HepG2 (cell line): Measurements from ENCODE around the gene NEURL1. TPM values are rescaled to one million over a fixed set of nuclear protein-coding genes. Genes with fewer than 3 reads are reported as not detected.

Experiments used
- ATAC-seq: fragments of 200-7000 bp; cut with Tn5 transposase; 3 replicates; pipeline ENCODE4 v1.9.1; 2020; ENCODE audit warnings: mild to moderate bottlenecking, moderate library complexity
- BruUV-seq: library from RNA; stranded (reverse); fragments of 400-500 nt; replicated peaks from 2 replicates; lab custom pipeline; 2021; lab: Mats Ljungman, UMichigan
- CTCF ChIA-PET: fragments of 300-600 bp; formaldehyde crosslinking; extraction: SDS; loops from one replicate; lab custom pipeline; 2021; ENCODE audit warnings: low total read pairs, inconsistent platforms, low intra/inter-chr PET ratio; lab: Yijun Ruan, JAX
- POLR2A ChIA-PET: fragments of 350-600 bp; sonication (Branson Sonifier 250); formaldehyde crosslinking; loops from one replicate; lab custom pipeline; 2020; ENCODE audit warnings: antibody characterized with exemption, inconsistent platforms; lab: Yijun Ruan, JAX
- DNase-seq: peaks from one replicate; pipeline ENCODE4 v3.0.0-alpha.2; 2015; ENCODE audit warnings: low spot score
- FAIRE-seq: peaks from 3 replicates; lab custom pipeline; 2011; peaks lifted over from hg19 to GRCh38; lab: Jason Lieb, UNC
- H2AFZ ChIP-seq: one replicate; pipeline ENCODE4 v1.6.1; 2011; ENCODE audit warnings: low read length, inconsistent platforms
- H3K27ac ChIP-seq: fragments of 300-600 bp; 3 replicates; pipeline ENCODE4 v1.8.0; 2011; ENCODE audit warnings: mixed run types, mild to moderate bottlenecking, mixed read lengths, low read length, inconsistent platforms; ENCODE audit not compliant: insufficient read depth; ENCODE audit errors: extremely low read length
- H3K27me3 ChIP-seq, 2 experiments: fragments of 200-600 bp in 1 of 2; 2 replicates in 1 of 2; 3 replicates in 1 of 2; pipeline versions ENCODE4 v1.6.0 to v1.8.0; 2011; ENCODE audit warnings: low read length in 2 of 2, mild to moderate bottlenecking in 2 of 2, moderate library complexity in 2 of 2, inconsistent platforms in 1 of 2; ENCODE audit not compliant: insufficient read depth in 2 of 2, control insufficient read depth in 1 of 2
- H3K36me3 ChIP-seq, 2 experiments: fragments of 200-600 bp in 1 of 2; replicated peaks in 1 of 2; 2 replicates in 1 of 2; 3 replicates in 1 of 2; pipeline versions ENCODE4 v1.5.1 to v1.8.0; 2011; ENCODE audit warnings: low read length in 2 of 2, inconsistent platforms in 1 of 2; ENCODE audit not compliant: insufficient read depth in 2 of 2, control insufficient read depth in 1 of 2
- H3K4me1 ChIP-seq: 2 replicates; pipeline ENCODE4 v1.5.1; 2012; ENCODE audit warnings: low read length, inconsistent platforms; ENCODE audit not compliant: insufficient read depth
- H3K4me2 ChIP-seq: 2 replicates; pipeline ENCODE4 v1.6.0; 2011; ENCODE audit warnings: low read depth, low read length, inconsistent platforms
- H3K4me3 ChIP-seq, 3 experiments: fragments of 200-600 bp in 1 of 3; sonication (generic), shearing (Covaris generic) in 1 of 3; replicated peaks in 1 of 3; 2 replicates each; pipeline ENCODE4 v1.5.1; 2011 to 2016; ENCODE audit warnings: low read length in 3 of 3, inconsistent platforms in 2 of 3, low read depth in 2 of 3, mild to moderate bottlenecking in 2 of 3, control low read depth in 1 of 3, mixed read lengths in 1 of 3; ENCODE audit not compliant: insufficient read depth in 1 of 3
- H3K79me2 ChIP-seq: one replicate; pipeline ENCODE4 v1.6.1; 2011; ENCODE audit warnings: low read length, inconsistent platforms; ENCODE audit not compliant: insufficient read depth
- H3K9ac ChIP-seq: 2 replicates; pipeline ENCODE4 v1.6.0; 2011; ENCODE audit warnings: mild to moderate bottlenecking, low read depth, low read length, inconsistent platforms; ENCODE audit not compliant: insufficient read depth
- H3K9me3 ChIP-seq: 2 replicates; pipeline ENCODE4 v1.5.1; 2012; ENCODE audit warnings: mild to moderate bottlenecking, low read length
- H4K20me1 ChIP-seq: 2 replicates; pipeline ENCODE4 v1.6.0; 2011; ENCODE audit warnings: inconsistent platforms, mild to moderate bottlenecking, low read length, moderate library complexity; ENCODE audit not compliant: insufficient read depth
- CTCF ChIP-seq: sonication (generic); formaldehyde crosslinking; IDR thresholded peaks from 2 replicates; pipeline ENCODE4 v1.5.0; 2020; ENCODE audit warnings: mild to moderate bottlenecking, missing genetic modification reagents, moderate library complexity
- DBP ChIP-seq: sonication (generic); formaldehyde crosslinking; IDR thresholded peaks from 2 replicates; pipeline ENCODE4 v1.4.0; 2020; ENCODE audit warnings: missing genetic modification reagents; ENCODE audit errors: not compliant biosample characterization
- HDAC2 ChIP-seq: sonication (generic); formaldehyde crosslinking; IDR thresholded peaks from 2 replicates; pipeline ENCODE4 v1.4.0; 2020; ENCODE audit warnings: missing genetic modification reagents
- KLF16 ChIP-seq, 2 experiments: sonication (generic) in 1 of 2; formaldehyde crosslinking in 1 of 2; IDR thresholded peaks; 2 replicates each; pipeline versions ENCODE4 v1.6.1 to v1.8.0; 2016 to 2023; ENCODE audit warnings: missing genetic modification reagents in 2 of 2, missing compliant biosample characterization in 1 of 2
- TRAFD1 ChIP-seq: sonication (generic); formaldehyde crosslinking; IDR thresholded peaks from 2 replicates; pipeline ENCODE4 v1.5.1; 2020; ENCODE audit warnings: missing genetic modification reagents, mild to moderate bottlenecking, borderline replicate concordance
- ZNF280B ChIP-seq: sonication (generic); formaldehyde crosslinking; IDR thresholded peaks from 2 replicates; pipeline ENCODE4 v1.5.0; 2020; ENCODE audit warnings: missing genetic modification reagents, mild to moderate bottlenecking, borderline replicate concordance
- ZNF3 ChIP-seq: IDR thresholded peaks from 2 replicates; pipeline ENCODE4 v1.7.0; 2017; ENCODE audit warnings: inconsistent platforms
- ZNF577 ChIP-seq: sonication (generic); formaldehyde crosslinking; IDR thresholded peaks from 2 replicates; pipeline ENCODE4 v1.4.0; 2020; ENCODE audit warnings: mild to moderate bottlenecking, low read depth, missing genetic modification reagents, borderline replicate concordance
- ZSCAN9 ChIP-seq: IDR thresholded peaks from 2 replicates; pipeline ENCODE4 v1.6.1; 2016; ENCODE audit warnings: borderline replicate concordance
- WGBS: methylation state at CpG from one replicate; pipeline ENCODE4 v1.1.6; 2017; ENCODE audit warnings: low lambda C conversion rate; 5-methylcytosine and 5-hydroxymethylcytosine counted together
- in situ Hi-C: cut with HindIII; loops from 2 replicates; pipeline ENCODE4 v1.10.0; 2017; ENCODE audit warnings: low pct_unique_long_range_greater_than_20kb; ENCODE audit not compliant: extremely low pct_ligation_motif_present
- intact Hi-C: fragments of 100-400 bp; cut with micrococcal nuclease; formaldehyde crosslinking; loops from one replicate; pipeline ENCODE4 v1.10.0; 2022; ENCODE audit not compliant: unreplicated experiment
- polyA plus RNA-seq, 8 experiments: library from polyadenylated mRNA; depleted of rRNA in 3 of 8; stranded (reverse) in 7 of 8; unstranded in 1 of 8; fragments of >200 nt; fragmentation: Illumina TruSeq in 4 of 8; extraction: Trizol in 4 of 8; gene quantifications; 2 replicates each; pipeline versions ENCODE4 v1.2.1 to v1.2.3, GENCODE V29; 2011 to 2016; ENCODE audit warnings: low read depth in 4 of 8, missing spikeins in 1 of 8, mixed read lengths in 1 of 8; ENCODE audit not compliant: insufficient read depth in 1 of 8
- total RNA-seq, 5 experiments: library from RNA; depleted of rRNA; stranded (reverse); fragments of >200 nt; fragmentation: Illumina TruSeq; extraction: Trizol; gene quantifications; 2 replicates each; pipeline ENCODE4 v1.2.3, GENCODE V29; 2016; ENCODE audit warnings: low read depth in 1 of 5

Gene NEURL1
- total and polyA plus RNA-seq, 2 of the 13 experiments (the other 11 are each of a cell fraction or from before 2014, with no cell fraction given): not detected

GRCh38 chr10:103547391-103547946 lies 54.0 kb downstream of the NEURL1 start:
- in situ Hi-C loops: no loop called here
- no peaks in the 10 kb centered on the region for H4K20me1 ChIP-seq
- no peaks in the 10 kb centered on the region for H3K9me3 ChIP-seq
- H3K4me2 ChIP-seq: no peak overlapping the region
- no TSS peak for BruUV-seq
- no peak overlapping the region for H3K4me3 ChIP-seq
- DNase-seq: no peak
- ATAC-seq: no peak; the same call in 2 of the 3 replicates
- no peaks in the 10 kb centered on the region for H3K79me2 ChIP-seq
- H3K27me3 ChIP-seq: peaks cover 5 to 63% of the 10 kb centered on the region in 2 experiments; a peak in 3 of 5 replicates
- POLR2A ChIA-PET: no interaction called here
- peaks cover 17% of the 10 kb centered on the region for H3K4me1 ChIP-seq
- no peak for TF ChIP-seq ZNF577 (CRISPR knock-in tag)
- no peak for TF ChIP-seq CTCF (CRISPR knock-in tag)
- TF ChIP-seq ZSCAN9 (CRISPR knock-in tag): no peak
- no peak for TF ChIP-seq HDAC2 (CRISPR knock-in tag)
- no peak for TF ChIP-seq KLF16 (CRISPR knock-in tag; IDR thresholded peaks at IDR 0.05)
- TF ChIP-seq ZNF280B (CRISPR knock-in tag): no peak
- no peak for TF ChIP-seq TRAFD1 (CRISPR knock-in tag)
- no peak for TF ChIP-seq ZNF3 (CRISPR knock-in tag)
- TF ChIP-seq DBP (CRISPR knock-in tag): no peak
- TF ChIP-seq, all 625 proteins: peak for 0
- CTCF ChIA-PET: no interaction called here
- no peak for FAIRE-seq
- H2AFZ ChIP-seq: no peak overlapping the region
- intact Hi-C loops: no loop called here
- H3K9ac ChIP-seq: no peak overlapping the region
- H3K36me3 ChIP-seq: no peaks in the 10 kb centered on the region
- 59% methylated on average over 10 of the region's 10 CpGs for WGBS
- H3K27ac ChIP-seq: no peak overlapping the region
